CD4-positive, alpha-beta T cell (primary cell): ENCODE results near the gene TNFRSF9. TPM values are rescaled to one million over a fixed set of nuclear protein-coding genes. Genes with fewer than 3 reads are reported as not detected.
A peak's percentile ranks its signal among the peaks of the same experiment; 100 is the strongest.

ENCODE experiments used
- ATAC-seq: fragments of 200-7000 bp; cut with Tn5 transposase; one replicate; pipeline ENCODE4 v1.10.0; 2022; ENCODE audit warnings: mild to moderate bottlenecking; ENCODE audit not compliant: poor library complexity
- CTCF ChIA-PET: fragments of 350-600 bp; sonication (Branson Sonifier 250); formaldehyde crosslinking; loops from one replicate; lab custom pipeline; 2021; ENCODE audit warnings: antibody characterized with exemption, inconsistent platforms; lab: Charles Lee
- POLR2A ChIA-PET: fragments of 350-600 bp; sonication (Branson Sonifier 250); formaldehyde crosslinking; loops from one replicate; lab custom pipeline; 2021; ENCODE audit warnings: antibody characterized with exemption, inconsistent platforms; lab: Charles Lee
- DNase-seq, 14 experiments: peaks; one replicate each; pipeline ENCODE4 v3.0.0-alpha.2; 2013 to 2020; ENCODE audit warnings: mixed read lengths in 2 of 14
- H3K27ac ChIP-seq, 2 donors: one replicate each; pipeline versions ENCODE4 v1.5.1 to v1.7.0; 2013; ENCODE audit warnings: low read length in 2 of 2, low read depth in 1 of 2, mild to moderate bottlenecking in 1 of 2
- H3K27me3 ChIP-seq, 2 experiments: 1 replicate in 1 of 2; 2 replicates in 1 of 2; pipeline versions ENCODE4 v1.6.1 to v1.7.0; 2013; ENCODE audit warnings: low read length in 2 of 2, control low read depth in 1 of 2, mild to moderate bottlenecking in 1 of 2, moderate library complexity in 1 of 2; ENCODE audit not compliant: insufficient read depth in 2 of 2, control insufficient read depth in 1 of 2
- H3K36me3 ChIP-seq: one replicate; pipeline ENCODE4 v1.6.1; 2013; ENCODE audit warnings: low read length, control low read depth; ENCODE audit not compliant: insufficient read depth
- H3K4me1 ChIP-seq: one replicate; pipeline ENCODE4 v1.6.1; 2013; ENCODE audit warnings: low read length, control low read depth; ENCODE audit not compliant: insufficient read depth
- H3K4me3 ChIP-seq: one replicate; pipeline ENCODE4 v1.5.1; 2013; ENCODE audit warnings: mild to moderate bottlenecking, low read length, moderate library complexity
- H3K9me3 ChIP-seq, 2 experiments: 1 replicate in 1 of 2; 2 replicates in 1 of 2; pipeline versions ENCODE4 v1.6.1 to v1.7.0; 2013; ENCODE audit warnings: low read length in 2 of 2, mild to moderate bottlenecking in 2 of 2, control low read depth in 1 of 2, moderate library complexity in 1 of 2; ENCODE audit not compliant: control insufficient read depth in 1 of 2, insufficient read depth in 1 of 2
- H3K27ac Mint-ChIP-seq: one replicate; pipeline ENCODE4 v1.8.0; 2020; ENCODE audit warnings: mixed read lengths
- H3K27me3 Mint-ChIP-seq: one replicate; pipeline ENCODE4 v1.8.0; 2021; ENCODE audit warnings: mixed read lengths
- H3K36me3 Mint-ChIP-seq: one replicate; pipeline ENCODE4 v1.8.0; 2021; ENCODE audit warnings: low read depth, mixed read lengths
- H3K4me1 Mint-ChIP-seq: one replicate; pipeline ENCODE4 v1.8.0; 2021; ENCODE audit warnings: low read depth, mixed read lengths
- H3K4me3 Mint-ChIP-seq: one replicate; pipeline ENCODE4 v1.8.0; 2020; ENCODE audit warnings: mild to moderate bottlenecking, mixed read lengths
- H3K9me3 Mint-ChIP-seq: one replicate; pipeline ENCODE4 v1.8.0; 2020; ENCODE audit warnings: mixed read lengths
- intact Hi-C, 2 experiments: fragments of 100-400 bp; cut with DNase I in 1 of 2; cut with micrococcal nuclease in 1 of 2; formaldehyde crosslinking; loops; one replicate each; pipeline versions ENCODE4 v1.15.1 to v1.9.0; 2023 to 2025; cut with DNase I, micrococcal nuclease
- polyA plus RNA-seq, 2 donors: library from polyadenylated mRNA; unstranded; fragments of 120-200 nt; gene quantifications; one replicate each; pipeline ENCODE4 v1.2.1, GENCODE V29; 2013
- total RNA-seq, 174 experiments: library from RNA in 2 of 174; stranded (reverse) in 2 of 174; gene quantifications; one replicate each; pipeline ENCODE4 v1.2.3 and lab custom pipeline; 2021 to 2026
- TF ChIP-seq, protein P1 (sequence below): fragments of 200-600 bp; IDR thresholded peaks from one replicate; pipeline ENCODE4 v1.8.0; 2022; ENCODE audit warnings: antibody characterized with exemption, mild to moderate bottlenecking

TNFRSF9 gene
- total RNA-seq (under 1 TPM; 0.52 to 0.84 TPM), total RNA-seq (lab: John Stamatoyannopoulos, UW) (0.66 to 939 (median 7.8) reads per million in 172 experiments)
- 1.1 TPM for polyA plus RNA-seq (2013, experiment 1 of 2)
- polyA plus RNA-seq (2013, experiment 2 of 2) = 0.65 TPM

DNA sequence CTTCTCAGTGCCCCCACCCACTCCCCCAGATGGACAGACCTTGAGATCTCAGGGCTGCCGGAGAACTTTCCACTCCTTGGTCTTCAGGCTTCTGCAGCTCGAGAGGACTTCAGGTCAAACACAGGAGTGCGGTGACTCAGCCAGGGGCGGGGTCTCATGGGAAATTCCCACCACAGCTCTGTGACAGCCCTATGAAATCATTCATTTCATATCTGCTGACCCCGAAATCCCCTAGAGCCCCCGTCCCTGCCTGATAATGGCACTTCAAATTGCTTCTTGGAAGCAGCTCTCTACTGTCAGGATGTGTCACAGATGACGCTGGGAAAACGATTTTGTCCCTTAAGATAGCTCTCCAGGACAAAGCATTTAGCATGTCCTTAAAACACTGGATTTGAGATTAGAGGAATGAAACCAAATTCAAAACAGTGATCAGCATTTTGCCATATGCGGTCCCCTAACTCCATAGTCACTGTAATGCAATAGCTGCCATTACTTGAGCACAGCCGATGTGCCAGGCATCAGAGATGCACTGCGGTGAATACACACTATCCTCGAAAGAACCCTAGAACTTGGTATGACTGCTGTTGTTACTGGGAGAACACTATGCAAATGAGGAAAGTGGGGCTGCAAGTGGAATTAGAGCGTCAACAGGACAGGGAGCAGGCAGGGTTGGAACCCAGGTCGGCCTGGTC, at the start of gene TNFRSF9:
Gene TNFRSF9, minus strand, starts transcription at position 95 of the 692 bp plus-strand sequence. CDS start 845 bp downstream, outside the sequence.
- Mint-ChIP-seq H3K4me3 (peak within 1 kb of the TSS; percentile 77), H3K27me3 (peaks cover 60% of the 10 kb centered on the region), H3K27ac (peak within 1 kb of the TSS; percentile 35), H3K4me1 (peaks cover 31% of the 10 kb centered on the region), H3K36me3 (no peaks in the 10 kb centered on the region), H3K9me3 (no peaks in the 10 kb centered on the region)
- Histone ChIP-seq H3K9me3 (no peaks in the 10 kb centered on the region), H3K27ac (peak within 1 kb of the TSS in 1 of 2 donors; percentile 15), H3K4me3 (peak within 1 kb of the TSS; percentile 16), H3K36me3 (no peaks in the 10 kb centered on the region), H3K4me1 (peaks cover 26% of the 10 kb centered on the region), H3K27me3 (peaks cover 18 to 23% of the 10 kb centered on the region in 2 experiments)
- ChIA-PET POLR2A (interaction anchor here (0.7 kb wide), 1 partner anchor 8 kb away, joined by 3 read pairs; no protein-coding TSS in a partner anchor), CTCF (interaction anchor here (1.0 kb wide), 1 partner anchor 17 kb away, joined by 3 read pairs; no protein-coding TSS in a partner anchor)
- intact Hi-C loops = no loop called here
- ATAC-seq (peak; percentile 64), DNase-seq (peak in 11 of 14 experiments; percentile 15 to 84 (median 45))
- TF ChIP-seq, protein P1, sequence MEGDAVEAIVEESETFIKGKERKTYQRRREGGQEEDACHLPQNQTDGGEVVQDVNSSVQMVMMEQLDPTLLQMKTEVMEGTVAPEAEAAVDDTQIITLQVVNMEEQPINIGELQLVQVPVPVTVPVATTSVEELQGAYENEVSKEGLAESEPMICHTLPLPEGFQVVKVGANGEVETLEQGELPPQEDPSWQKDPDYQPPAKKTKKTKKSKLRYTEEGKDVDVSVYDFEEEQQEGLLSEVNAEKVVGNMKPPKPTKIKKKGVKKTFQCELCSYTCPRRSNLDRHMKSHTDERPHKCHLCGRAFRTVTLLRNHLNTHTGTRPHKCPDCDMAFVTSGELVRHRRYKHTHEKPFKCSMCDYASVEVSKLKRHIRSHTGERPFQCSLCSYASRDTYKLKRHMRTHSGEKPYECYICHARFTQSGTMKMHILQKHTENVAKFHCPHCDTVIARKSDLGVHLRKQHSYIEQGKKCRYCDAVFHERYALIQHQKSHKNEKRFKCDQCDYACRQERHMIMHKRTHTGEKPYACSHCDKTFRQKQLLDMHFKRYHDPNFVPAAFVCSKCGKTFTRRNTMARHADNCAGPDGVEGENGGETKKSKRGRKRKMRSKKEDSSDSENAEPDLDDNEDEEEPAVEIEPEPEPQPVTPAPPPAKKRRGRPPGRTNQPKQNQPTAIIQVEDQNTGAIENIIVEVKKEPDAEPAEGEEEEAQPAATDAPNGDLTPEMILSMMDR = no peak

- H3K9me3 ChIP-seq = no peaks in the 10 kb centered on the region
- DNase-seq (no peak), ATAC-seq (no peak)
- H3K27me3 ChIP-seq = no peaks in the 10 kb centered on the region
- CTCF ChIA-PET = interaction anchor here (0.7 kb wide), 1 partner anchor 339 kb away, joined by 3 read pairs; no protein-coding TSS in a partner anchor
- H3K27me3 Mint-ChIP-seq = no peaks in the 10 kb centered on the region
- POLR2A ChIA-PET = no interaction called here
- H3K4me3 ChIP-seq = no peak overlapping the region
- TF ChIP-seq, protein P1 = no peak
- no peaks in the 10 kb centered on the region for H3K4me1 ChIP-seq
- H3K36me3 ChIP-seq = peaks cover 24% of the 10 kb centered on the region
- H3K4me1 Mint-ChIP-seq = no peaks in the 10 kb centered on the region
- no peak overlapping the region for H3K4me3 Mint-ChIP-seq
- no peak overlapping the region for H3K27ac Mint-ChIP-seq
- H3K27ac ChIP-seq = no peak overlapping the region
- no peaks in the 10 kb centered on the region for H3K9me3 Mint-ChIP-seq
- peaks cover 36% of the 10 kb centered on the region for H3K36me3 Mint-ChIP-seq
- intact Hi-C loops = no loop called here
Measured at GRCh38 chr1:7989762-7990428, 49.3 kb upstream of the TNFRSF9 start.

DNA sequence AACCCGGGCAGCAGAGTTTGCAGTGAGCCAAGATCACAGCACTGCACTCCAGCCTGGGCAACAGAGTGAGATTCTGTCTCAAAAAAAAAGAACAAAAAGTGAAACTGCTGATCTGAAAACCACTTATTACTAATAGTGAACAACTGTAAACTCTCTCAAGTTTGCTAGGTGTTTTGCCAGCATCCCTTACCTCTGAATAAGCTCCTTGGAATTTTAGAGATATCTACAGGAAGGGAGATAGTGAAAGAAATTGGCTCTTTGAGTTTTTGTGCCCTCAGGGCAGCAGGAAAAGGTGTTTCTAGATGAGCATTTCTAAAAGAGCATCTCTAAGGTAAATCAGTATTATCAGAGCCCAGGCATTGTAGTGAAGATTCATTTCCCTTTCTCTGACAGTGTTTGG, 47.9 kb upstream of the TNFRSF9 start:
- peaks cover 37% of the 10 kb centered on the region for H3K36me3 ChIP-seq

More for the DNA sequence above, 47.9 kb upstream of the TNFRSF9 start:
- Histone ChIP-seq H3K27me3 (no peaks in the 10 kb centered on the region), H3K4me1 (no peaks in the 10 kb centered on the region), H3K27ac (no peak overlapping the region), H3K9me3 (no peaks in the 10 kb centered on the region), H3K4me3 (no peak overlapping the region)
- TF ChIP-seq, protein P1 = no peak
- Mint-ChIP-seq H3K27me3 (no peaks in the 10 kb centered on the region), H3K27ac (no peak overlapping the region), H3K36me3 (peaks cover 49% of the 10 kb centered on the region), H3K4me3 (no peak overlapping the region), H3K9me3 (no peaks in the 10 kb centered on the region), H3K4me1 (no peaks in the 10 kb centered on the region)
- DNase-seq (no peak), ATAC-seq (no peak)
- intact Hi-C loops = no loop called here
- CTCF ChIA-PET = no interaction called here
- POLR2A ChIA-PET = no interaction called here
